Gastroesophageal sphincter (tissue), 4 donors: Measurements from ENCODE around the gene TMEM239. TPM values are rescaled to one million over a fixed set of nuclear protein-coding genes. Genes with fewer than 3 reads are reported as not detected.
"Not testable (repeated sequence)": the region's sequence is repeated elsewhere in the genome, so short reads cannot be mapped to it uniquely, and the experiment has no call there.

Experiments
- ATAC-seq: fragments of 150-250 bp; one replicate; pipeline ENCODE4 v1.9.1; 2016; ENCODE audit warnings: mild to moderate bottlenecking, moderate library complexity
- H3K27ac ChIP-seq, 4 donors: fragments of 200-600 bp; sonication (generic) in 3 of 4; 1 replicate in 3 of 4; 2 replicates in 1 of 4; pipeline ENCODE4 v1.5.1; 2016 to 2019
- H3K27me3 ChIP-seq: fragments of 200-600 bp; sonication (generic); one replicate; pipeline ENCODE4 v1.5.1; 2019
- H3K36me3 ChIP-seq, 2 donors: fragments of 200-600 bp; sonication (generic); one replicate each; pipeline ENCODE4 v1.5.1; 2019; ENCODE audit warnings: control low read depth in 1 of 2
- H3K4me1 ChIP-seq, 3 donors: fragments of 200-600 bp; sonication (generic); 1 replicate in 2 of 3; 2 replicates in 1 of 3; pipeline ENCODE4 v1.5.1; 2016 to 2019; ENCODE audit warnings: control low read depth in 2 of 3
- H3K4me3 ChIP-seq, 2 donors: fragments of 200-600 bp; sonication (generic); one replicate each; pipeline ENCODE4 v1.5.1; 2019; ENCODE audit warnings: mild to moderate bottlenecking in 1 of 2, moderate library complexity in 1 of 2
- H3K9me3 ChIP-seq, 3 donors: fragments of 200-600 bp; sonication (generic); one replicate each; pipeline ENCODE4 v1.5.1; 2017 to 2019; ENCODE audit warnings: control low read depth in 2 of 3
- CTCF ChIP-seq, 4 experiments: fragments of 200-600 bp in 2 of 4; fragments of 450-650 bp in 2 of 4; sonication (generic) in 1 of 4; IDR thresholded peaks; one replicate each; pipeline ENCODE4 v1.5.1; 2017 to 2019; ENCODE audit warnings: antibody characterized with exemption in 4 of 4, mild to moderate bottlenecking in 2 of 4, moderate library complexity in 2 of 4
- EP300 ChIP-seq: sonication (generic); formaldehyde crosslinking; IDR thresholded peaks from one replicate; pipeline ENCODE4 v1.6.1; 2017; ENCODE audit warnings: antibody characterized with exemption, mild to moderate bottlenecking
- POLR2A ChIP-seq, 2 donors: fragments of 450-650 bp; IDR thresholded peaks; one replicate each; pipeline ENCODE4 v1.6.1; 2017; ENCODE audit warnings: antibody characterized with exemption in 2 of 2, mild to moderate bottlenecking in 2 of 2, moderate library complexity in 1 of 2
- POLR2AphosphoS5 ChIP-seq: sonication (generic); formaldehyde crosslinking; IDR thresholded peaks from one replicate; pipeline ENCODE4 v1.6.1; 2017; ENCODE audit warnings: antibody characterized with exemption
- WGBS, 2 donors: methylation state at CpG; one replicate each; pipeline ENCODE4 v1.1.5; 2018; ENCODE audit warnings: low coverage in 1 of 2; 5-methylcytosine and 5-hydroxymethylcytosine counted together
- total RNA-seq, 4 donors: library from RNA; depleted of rRNA; stranded (reverse); fragments of >200 nt; gene quantifications; one replicate each; pipeline ENCODE4 v1.1.0, GENCODE V29; 2016

Gene TMEM239
- total RNA-seq: under 1 TPM in 1 of 4 donors, not detected in 3; 0.15 TPM

- H3K4me3 ChIP-seq: no peak within 1 kb of the TSS
- H3K4me1 ChIP-seq: peaks cover 0 to 11% (median 0%) of the 10 kb centered on the region in 3 donors
- 40% methylated on average over 2 of the region's 10 CpGs; no CpG with 5 or more reads in 1 of the 2 donors for WGBS, 2 donors
- no peak for ATAC-seq
- no peak within 1 kb of the TSS for H3K27ac ChIP-seq
- no peaks in the 10 kb centered on the region for H3K36me3 ChIP-seq
- peaks cover 78% of the 10 kb centered on the region for H3K27me3 ChIP-seq
- peaks cover 0 to 17% (median 0%) of the 10 kb centered on the region in 3 donors for H3K9me3 ChIP-seq
- TF ChIP-seq EP300 (no peak), POLR2AphosphoS5 (no peak), POLR2A (IDR thresholded peaks at IDR 0.05) (no peak), CTCF (IDR thresholded peaks at IDR 0.05) (no peak)
These were observed at the start of gene TMEM239 for GRCh38 chr20:2816030-2816582. Gene TMEM239 (plus strand): TSS chr20:2816364. CDS start chr20:2816555, 191 bp downstream.

GRCh38 chr20:2767768-2768631 lies 48.2 kb upstream of the TMEM239 start:
- TF ChIP-seq CTCF (IDR thresholded peaks at IDR 0.05) (no peak), EP300 (no peak), POLR2AphosphoS5 (no peak), POLR2A (IDR thresholded peaks at IDR 0.05) (no peak)
- Histone ChIP-seq H3K27me3 (peaks cover 79% of the 10 kb centered on the region), H3K27ac (no peak overlapping the region), H3K4me1 (peaks cover 0 to 11% (median 0%) of the 10 kb centered on the region in 3 donors), H3K9me3 (no peaks in the 10 kb centered on the region), H3K36me3 (no peaks in the 10 kb centered on the region), H3K4me3 (no peak overlapping the region)
- WGBS, 2 donors: 15% methylated on average over 2 of the region's 15 CpGs; no CpG with 5 or more reads in 1 of the 2 donors
- ATAC-seq: no peak

GRCh38 chr20:2768632-2769015 lies 47.5 kb upstream of the TMEM239 start:
- peaks cover 0 to 11% (median 0%) of the 10 kb centered on the region in 3 donors for H3K4me1 ChIP-seq
- H3K27me3 ChIP-seq: peaks cover 73% of the 10 kb centered on the region
- no peaks in the 10 kb centered on the region for H3K9me3 ChIP-seq
- no peaks in the 10 kb centered on the region for H3K36me3 ChIP-seq
- WGBS, 2 donors: 62 to 68% methylated on average over 2 to 3 of the region's 5 CpGs
- no peak for ATAC-seq
- TF ChIP-seq POLR2A (IDR thresholded peaks at IDR 0.05) (no peak), CTCF (IDR thresholded peaks at IDR 0.05) (no peak), POLR2AphosphoS5 (no peak), EP300 (no peak)
- H3K27ac ChIP-seq: no peak overlapping the region
- no peak overlapping the region for H3K4me3 ChIP-seq

- not testable (repeated sequence) for H3K36me3 ChIP-seq, H3K4me3 ChIP-seq, H3K9me3 ChIP-seq, ATAC-seq, H3K27ac ChIP-seq
- peaks cover 67% of the 10 kb centered on the region for H3K27me3 ChIP-seq
- H3K4me1 ChIP-seq: peaks cover 0 to 11% (median 0%) of the 10 kb centered on the region in 3 donors
- 94% methylated on average over 8 of the region's 12 CpGs; no CpG with 5 or more reads in 1 of the 2 donors for WGBS, 2 donors
These were observed 46.1 kb upstream of the TMEM239 start for GRCh38 chr20:2770091-2770490.

GRCh38 chr20:2771631-2772080 lies 44.5 kb upstream of the TMEM239 start:
- 20 to 27% methylated on average over 2 to 3 of the region's 12 CpGs for WGBS, 2 donors
- peaks cover 59% of the 10 kb centered on the region for H3K27me3 ChIP-seq
- ATAC-seq: no peak

More at GRCh38 chr20:2771631-2772080, 44.5 kb upstream of the TMEM239 start:
- Histone ChIP-seq H3K27ac (no peak overlapping the region), H3K36me3 (no peaks in the 10 kb centered on the region), H3K4me1 (peaks cover 0 to 11% (median 0%) of the 10 kb centered on the region in 3 donors), H3K9me3 (peaks cover 0 to 20% (median 0%) of the 10 kb centered on the region in 3 donors), H3K4me3 (no peak overlapping the region)
- TF ChIP-seq POLR2AphosphoS5 (no peak), CTCF (IDR thresholded peaks at IDR 0.05) (no peak), EP300 (no peak), POLR2A (IDR thresholded peaks at IDR 0.05) (no peak)
